Activated CD8-positive, alpha-beta memory T cell treated with anti-CD3 and anti-CD28 coated beads for 48 hours (primary cell): ENCODE results near the gene RNF31.

Experiments
- DNase-seq, 3 experiments: peaks; one replicate each; pipeline ENCODE4 v3.0.0-alpha.2; 2020; ENCODE audit warnings: low read depth in 2 of 3, low spot score in 2 of 3

RNF31 gene

GRCh38 chr14:24181371-24182077, 34.2 kb downstream of the RNF31 start:
- DNase-seq = no peak

- DNase-seq = no peak
These were observed 35.0 kb downstream of the RNF31 start for GRCh38 chr14:24182110-24182882.

GRCh38 chr14:24183014-24183481, 35.8 kb downstream of the RNF31 start:
- DNase-seq = no peak

GRCh38 chr14:24184104-24184970, 37.0 kb downstream of the RNF31 start:
- no peak for DNase-seq

- DNase-seq = no peak
These were observed 37.7 kb downstream of the RNF31 start for GRCh38 chr14:24185026-24185425.

GRCh38 chr14:24185741-24186140, 38.4 kb downstream of the RNF31 start:
- DNase-seq = no peak

- no peak for DNase-seq
These were observed 39.7 kb downstream of the RNF31 start for GRCh38 chr14:24186831-24187538.

- DNase-seq = no peak
These were observed 40.2 kb downstream of the RNF31 start for GRCh38 chr14:24187539-24187915.

- DNase-seq = peak; percentile 71 to 90 (median 86)
These were observed 41.2 kb downstream of the RNF31 start, which contains the start of gene IPO4 for GRCh38 chr14:24188251-24189058. IPO4 (minus strand) TSS chr14:24188816; CDS start chr14:24188787, 29 bp downstream.

GRCh38 chr14:24189059-24189375, 41.7 kb downstream of the RNF31 start:
- DNase-seq = no peak

- no peak for DNase-seq
These were observed 42.2 kb downstream of the RNF31 start for GRCh38 chr14:24189460-24189859.

GRCh38 chr14:24190416-24190815, 43.1 kb downstream of the RNF31 start:
- no peak for DNase-seq

GRCh38 chr14:24192933-24193332, 45.6 kb downstream of the RNF31 start:
- DNase-seq = no peak

GRCh38 chr14:24194186-24194872, 47.0 kb downstream of the RNF31 start:
- DNase-seq = no peak

- DNase-seq = no peak
These were observed 47.5 kb downstream of the RNF31 start for GRCh38 chr14:24194873-24195185.

- peak; percentile 72 to 84 (median 75) for DNase-seq
These were observed 48.1 kb downstream of the RNF31 start, which contains the start of gene TM9SF1 for GRCh38 chr14:24195186-24196070. TM9SF1 (minus strand) TSS chr14:24195441; CDS start chr14:24195019, 422 bp downstream.

GRCh38 chr14:24196071-24197055, 49.1 kb downstream of the RNF31 start:
- DNase-seq = no peak
